HG02943 (cell line): ENCODE data around the gene PEPD.

ENCODE experiments used
- ATAC-seq: cut with Tn5 transposase; IDR thresholded peaks from one replicate; pipeline ENCODE4 v1.9.1; 2021; ENCODE audit warnings: mild to moderate bottlenecking, low read depth, moderate library complexity; ENCODE audit not compliant: unreplicated experiment

Gene PEPD

DNA sequence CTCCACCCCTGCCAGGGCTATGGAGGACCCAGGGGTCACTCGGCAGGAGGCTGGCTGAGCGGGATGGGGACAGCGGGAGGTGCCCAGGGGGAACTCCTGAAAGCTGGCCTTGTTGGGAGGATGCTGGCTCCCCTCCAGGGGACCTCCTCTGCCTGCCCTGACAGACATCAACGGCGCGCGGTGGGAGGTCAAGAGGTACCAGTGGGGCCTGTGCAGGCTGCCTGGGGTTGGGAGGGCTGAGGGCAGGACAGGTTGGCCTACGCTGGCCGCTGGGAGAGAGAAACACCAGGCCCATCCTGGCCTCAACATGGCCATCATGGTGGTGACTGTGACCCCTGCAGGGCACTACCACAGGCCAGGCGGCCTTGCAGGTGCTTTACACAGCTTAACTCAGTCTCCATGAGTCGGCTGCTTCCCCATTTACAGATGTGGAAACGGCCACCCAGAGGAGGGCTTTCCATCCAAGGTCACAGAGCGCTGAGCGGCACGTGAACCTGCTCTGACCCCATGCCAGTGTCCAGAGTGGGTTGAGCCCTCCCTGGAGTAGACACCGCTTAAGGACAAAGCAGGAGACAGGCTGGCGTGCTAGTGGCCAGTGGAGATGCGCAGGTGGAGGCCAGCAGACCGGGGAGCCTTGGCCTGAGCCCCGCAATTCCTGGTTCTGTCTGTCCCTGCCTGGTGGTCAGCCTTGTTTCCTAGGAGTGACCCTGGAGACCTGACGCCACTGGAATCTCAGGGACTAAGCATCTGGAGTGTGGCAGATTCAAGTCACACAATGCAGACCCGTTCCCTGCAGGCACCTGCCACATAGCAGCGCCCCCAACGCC is 120.5 kb downstream of the PEPD start:
- no peak for ATAC-seq

DNA sequence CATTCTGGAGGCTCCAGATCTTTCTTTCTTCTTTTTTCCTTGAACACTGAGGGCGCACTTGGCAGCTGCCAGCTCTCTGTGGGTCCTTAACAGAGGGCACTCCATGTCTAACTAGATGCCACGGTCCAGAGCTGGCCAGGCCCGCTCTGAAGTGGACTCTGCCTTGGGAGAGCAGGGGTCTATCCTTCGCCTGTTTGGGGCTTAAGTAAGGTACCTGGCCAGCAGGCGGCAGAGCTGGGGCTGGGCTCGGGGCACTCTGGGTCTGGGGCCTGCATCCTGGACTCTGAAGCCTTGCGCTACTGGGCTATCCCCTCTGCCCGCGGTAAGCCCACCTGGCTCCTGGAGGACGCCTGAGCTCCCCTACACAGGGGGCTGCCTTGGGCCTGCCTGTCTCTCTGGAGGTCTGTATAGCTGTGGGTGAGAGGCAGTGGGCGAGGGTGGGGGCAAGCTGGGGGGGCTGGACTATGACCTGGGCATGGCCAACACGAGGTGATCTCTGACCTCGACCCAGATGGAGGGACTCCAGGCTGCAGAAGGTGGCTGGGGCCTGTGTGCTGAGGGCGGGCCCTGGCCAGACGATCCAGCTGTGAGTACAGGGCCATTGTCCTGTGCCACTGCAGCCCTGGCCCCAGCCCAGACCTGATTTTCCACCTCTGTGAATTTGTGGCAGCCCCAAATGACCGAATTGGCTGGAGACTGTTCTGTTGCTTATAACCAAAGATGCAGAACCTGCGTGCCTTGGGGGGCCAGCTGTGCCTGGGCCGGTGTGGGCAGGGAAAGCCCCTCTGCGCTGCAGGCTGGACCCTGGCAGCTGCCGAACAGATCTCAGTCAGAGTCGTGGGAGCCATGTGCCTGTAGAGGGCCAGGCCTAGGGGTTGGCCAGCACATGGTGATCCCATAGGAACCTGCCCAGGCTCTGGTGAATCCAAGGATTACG is 121.6 kb downstream of the PEPD start:
- ATAC-seq, result no peak

DNA sequence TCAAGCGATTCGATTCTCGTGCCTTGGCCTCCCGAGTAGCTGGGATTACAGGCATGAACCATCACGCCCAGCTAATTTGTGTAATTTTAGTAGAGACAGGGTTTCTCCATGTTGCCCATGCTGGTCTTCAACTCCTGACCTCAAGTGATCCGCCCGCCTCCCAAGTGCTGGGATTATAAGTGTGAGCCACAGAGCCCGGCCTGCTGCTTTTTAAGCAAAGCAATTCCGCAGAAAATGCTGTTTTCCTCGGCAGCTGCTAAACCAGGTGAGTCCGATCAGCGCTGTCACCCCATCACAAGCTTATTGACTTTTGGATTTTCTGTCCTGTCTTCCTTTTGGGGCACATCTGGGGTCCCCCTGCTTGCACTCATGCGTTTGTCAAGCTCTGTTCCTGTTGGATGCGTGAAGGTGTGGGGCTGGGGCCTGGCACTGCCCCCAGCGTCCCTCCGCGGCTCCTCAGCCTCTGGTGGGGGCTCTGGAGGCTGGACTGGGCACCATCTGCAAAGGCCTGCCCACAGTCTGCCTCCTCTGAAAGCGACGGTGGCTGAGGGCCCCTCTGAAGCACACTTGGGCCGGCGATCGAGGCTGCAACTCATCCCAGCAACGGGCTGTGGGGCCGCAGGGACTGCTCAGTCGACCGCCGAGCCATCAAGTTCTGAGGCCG is 122.4 kb downstream of the PEPD start:
- no peak for ATAC-seq

DNA sequence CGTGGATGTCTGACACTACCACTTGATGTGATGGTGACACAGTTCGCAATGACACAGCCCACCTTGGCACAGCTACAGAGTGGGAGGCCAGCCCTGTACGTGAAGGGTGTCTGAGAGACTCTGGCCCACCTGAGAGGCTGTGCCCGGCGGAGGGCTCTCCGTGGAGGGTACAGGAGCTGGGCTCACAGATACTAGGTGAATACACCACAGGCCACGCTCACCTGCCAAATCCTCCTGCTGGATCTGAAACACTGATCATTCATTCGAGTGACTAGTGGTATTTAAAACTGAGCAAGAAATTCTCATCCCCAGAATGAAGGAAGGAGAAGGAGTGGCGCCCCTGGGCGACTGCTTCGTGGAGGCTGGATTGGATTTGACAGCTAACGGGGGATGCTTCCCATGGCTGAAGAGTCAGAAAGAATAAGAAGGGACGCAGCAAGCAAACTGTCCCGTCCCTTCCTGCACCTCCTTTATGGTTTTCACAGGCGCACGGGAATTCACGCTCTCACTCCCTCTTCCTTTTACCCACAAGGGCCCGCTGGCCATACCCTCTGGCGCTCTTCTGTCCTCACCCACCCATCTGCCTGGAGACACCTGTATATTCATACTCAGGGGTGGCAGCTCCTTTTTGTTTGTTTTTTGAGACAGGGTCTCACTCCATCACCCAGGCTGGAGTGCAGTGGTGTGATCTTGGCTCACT is 123.1 kb downstream of the PEPD start:
- ATAC-seq, result no peak

DNA sequence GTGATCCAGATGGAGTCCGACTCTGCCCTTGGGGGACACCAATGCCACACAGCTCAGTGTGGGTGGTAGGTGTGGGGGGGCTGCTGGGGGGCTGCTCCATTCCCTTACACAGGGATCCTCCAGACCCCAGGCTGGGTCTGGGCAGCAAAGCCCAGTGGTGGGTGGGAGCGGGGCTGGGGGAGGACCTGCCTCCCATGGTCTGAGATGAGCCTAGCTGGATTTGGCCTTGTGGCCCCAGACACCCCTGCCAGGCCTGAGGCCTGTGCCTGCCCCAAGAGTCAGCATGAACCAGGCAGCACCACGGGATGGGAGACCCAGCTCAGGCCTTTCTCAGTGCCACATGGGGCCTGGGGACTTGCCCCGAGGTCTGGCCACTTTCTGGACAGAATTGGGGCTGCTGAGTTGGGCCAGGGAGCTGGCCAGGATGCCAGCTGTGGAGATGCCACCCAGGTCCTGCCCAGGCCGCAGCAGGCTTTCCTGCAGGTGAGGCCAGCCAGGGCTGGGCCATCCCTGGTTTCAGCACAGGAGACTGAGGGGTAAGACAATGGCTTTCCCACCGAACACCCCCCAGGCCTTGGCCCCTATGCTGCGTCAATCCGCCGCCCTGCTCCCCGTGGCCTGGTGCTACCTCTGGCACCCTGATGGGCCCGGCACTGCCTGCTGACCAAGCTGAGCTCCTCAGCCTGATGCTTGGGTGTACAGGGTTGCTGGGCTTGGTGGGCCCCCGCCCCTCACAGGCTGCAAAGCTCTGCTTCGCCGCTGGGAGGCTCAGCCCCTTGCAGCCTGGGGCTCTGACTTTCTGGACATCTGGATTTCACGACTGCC is 123.8 kb downstream of the PEPD start:
- ATAC-seq, result no peak

DNA sequence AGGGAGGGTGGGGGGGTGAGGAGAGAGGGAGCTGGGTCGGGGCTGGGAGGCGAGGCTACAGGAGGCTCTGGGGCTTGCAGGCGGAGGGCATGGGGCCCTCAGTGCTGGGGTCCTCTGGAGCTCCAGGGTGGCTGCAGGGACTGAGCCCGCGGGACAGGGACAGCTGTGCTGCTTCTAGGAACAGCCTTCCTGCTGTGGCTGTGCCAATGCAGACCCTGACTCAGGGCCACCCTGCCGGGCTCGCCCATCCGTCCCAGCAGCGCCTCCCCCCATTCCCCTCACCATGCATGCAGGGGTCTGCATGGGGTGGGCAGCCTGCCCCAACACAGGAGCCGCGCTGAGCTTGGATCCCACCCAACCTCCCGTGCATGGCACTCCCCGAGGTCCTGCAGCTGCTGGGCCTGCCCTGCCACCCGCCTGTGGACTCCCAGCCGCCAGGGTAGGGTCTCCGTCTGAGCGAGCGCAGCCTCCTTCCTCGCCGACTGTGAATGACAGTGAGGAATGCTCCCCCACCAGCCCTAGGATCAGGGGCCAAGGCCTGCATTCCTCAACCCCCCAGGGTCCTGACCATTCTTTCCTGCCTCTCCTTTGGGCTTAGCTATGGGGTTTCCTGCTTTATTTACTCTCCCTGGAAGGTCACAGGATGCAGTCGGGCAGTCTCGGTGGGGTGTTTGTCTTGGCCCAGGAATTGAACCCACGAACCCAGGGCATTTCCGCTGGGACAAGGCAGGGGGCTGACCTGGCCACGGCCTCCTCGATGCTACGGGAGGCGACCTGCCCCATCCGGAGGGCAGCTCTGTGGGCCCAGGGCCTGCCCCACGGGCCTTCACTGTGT is 124.7 kb downstream of the PEPD start:
- ATAC-seq, result no peak

DNA sequence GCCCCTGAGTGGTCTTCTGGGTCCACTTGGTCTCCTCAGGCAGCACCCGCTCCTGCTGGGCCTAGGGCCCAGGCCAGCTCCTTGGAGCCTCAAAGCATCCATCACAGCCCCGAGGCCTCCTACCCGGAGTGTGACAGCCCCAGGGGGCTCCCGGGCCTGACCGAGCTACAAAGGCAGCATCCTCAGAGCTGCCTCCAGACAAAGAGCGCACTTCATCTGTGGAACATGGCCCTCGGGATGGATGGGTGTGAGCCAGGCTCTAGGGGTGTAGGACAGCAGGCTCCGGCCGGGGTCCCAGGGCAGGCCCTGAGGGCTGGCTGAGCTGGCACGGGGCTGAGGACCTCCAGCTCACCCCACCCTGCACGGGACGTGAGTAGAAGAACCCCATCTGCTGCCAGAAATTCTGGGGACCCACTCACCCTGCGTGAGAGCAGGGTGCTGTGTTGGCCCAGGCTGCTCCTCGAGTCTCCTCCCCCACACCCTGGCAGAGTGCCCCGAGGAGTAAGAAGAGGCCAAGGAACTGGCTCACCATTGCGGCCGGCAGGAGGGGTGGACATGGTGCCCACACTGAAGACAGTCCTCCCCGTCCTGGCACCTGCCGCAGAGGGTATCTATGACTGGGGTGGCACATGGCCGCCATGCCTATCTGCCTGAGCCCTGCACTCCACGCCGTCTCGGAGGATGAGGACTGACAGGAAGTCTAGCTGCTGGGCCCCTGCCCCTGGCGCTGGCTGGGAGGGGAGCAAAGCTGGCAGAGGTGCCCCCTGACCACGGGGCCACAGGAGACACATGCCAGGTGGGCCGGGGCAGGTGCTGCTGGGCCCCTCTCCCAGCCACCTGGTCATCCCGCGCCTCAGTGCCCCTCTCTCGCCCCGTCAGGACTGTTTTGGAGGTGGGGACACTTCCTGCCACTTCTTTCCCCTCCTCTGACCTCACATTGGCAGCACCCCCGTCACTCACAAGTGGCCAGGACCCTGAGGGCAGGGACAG is 125.7 kb downstream of the PEPD start:
- ATAC-seq, result no peak

DNA sequence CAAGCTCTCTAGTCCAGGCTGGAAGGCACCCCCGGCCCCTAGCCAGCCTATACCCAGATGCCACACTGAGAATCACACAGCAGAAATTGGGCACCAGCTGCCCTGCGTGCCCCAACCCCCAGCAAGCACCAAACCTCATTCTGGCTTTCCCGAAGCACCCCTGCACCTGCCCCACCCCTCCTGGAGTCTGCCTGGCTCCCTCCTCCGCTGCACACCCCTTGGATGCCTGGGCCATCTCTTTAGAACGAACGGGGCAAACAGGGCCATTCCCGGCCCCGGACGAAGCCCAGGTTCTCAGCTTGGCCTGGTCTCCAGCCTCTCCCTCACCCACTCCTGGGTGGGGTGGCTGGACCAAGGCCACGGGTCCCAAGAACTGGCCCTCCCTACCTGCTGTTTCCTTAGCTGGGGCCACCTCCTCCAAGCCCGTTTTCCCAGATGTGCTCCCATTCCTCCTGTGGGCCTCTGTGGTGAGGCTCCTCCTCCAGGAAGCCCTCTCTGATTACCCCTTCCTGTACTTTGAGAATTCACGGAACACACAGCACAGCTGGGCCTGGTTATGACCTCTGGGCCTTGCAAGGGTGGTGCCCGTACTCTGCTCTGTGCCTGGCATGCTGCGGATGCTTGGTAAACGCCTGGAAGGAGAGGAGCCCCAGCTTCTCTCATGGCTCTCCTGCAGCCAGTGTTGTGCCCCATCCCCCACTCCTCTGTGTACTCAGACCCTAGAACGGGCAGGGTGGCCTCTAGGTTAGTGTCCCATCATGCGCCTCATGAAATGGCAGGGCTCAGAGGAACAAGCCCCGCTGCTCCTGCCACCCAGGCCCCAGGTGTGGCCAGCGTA is 126.6 kb downstream of the PEPD start:
- no peak for ATAC-seq

DNA sequence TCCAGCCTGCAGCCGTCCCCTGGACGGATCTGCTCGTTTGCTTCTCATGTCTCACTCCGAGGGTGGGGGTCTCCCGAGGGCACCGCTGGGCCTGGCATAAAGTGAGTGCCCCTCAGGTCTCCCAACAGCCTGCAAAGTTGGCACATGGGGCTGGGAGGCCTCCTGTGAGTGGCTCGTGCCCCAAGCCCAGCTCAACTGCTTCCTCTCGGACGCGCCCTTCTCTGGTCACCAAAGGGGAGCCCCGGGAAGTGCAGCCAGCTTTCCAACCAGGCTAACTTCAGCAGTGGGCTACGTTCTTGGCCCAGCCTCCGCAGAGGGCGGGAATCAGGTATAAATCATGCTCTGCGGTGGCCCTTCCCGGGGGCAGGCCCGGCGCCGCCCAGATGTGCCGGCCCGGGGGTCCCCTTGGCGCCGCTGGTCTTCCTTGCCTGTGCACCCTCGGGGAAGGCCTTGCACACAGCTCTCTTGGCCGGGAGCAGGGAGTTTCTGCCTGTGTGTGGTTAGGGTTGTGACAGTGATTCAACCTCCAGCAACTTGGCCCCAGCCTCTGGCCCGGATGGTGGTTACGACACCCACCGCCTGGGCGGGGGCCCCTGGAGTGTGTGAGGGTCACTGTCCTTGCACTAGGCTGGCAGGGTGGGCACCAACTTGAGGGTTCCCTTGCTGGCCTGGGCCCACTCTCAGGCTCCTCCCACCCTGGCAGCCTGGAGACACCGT is 127.4 kb downstream of the PEPD start:
- no peak for ATAC-seq

DNA sequence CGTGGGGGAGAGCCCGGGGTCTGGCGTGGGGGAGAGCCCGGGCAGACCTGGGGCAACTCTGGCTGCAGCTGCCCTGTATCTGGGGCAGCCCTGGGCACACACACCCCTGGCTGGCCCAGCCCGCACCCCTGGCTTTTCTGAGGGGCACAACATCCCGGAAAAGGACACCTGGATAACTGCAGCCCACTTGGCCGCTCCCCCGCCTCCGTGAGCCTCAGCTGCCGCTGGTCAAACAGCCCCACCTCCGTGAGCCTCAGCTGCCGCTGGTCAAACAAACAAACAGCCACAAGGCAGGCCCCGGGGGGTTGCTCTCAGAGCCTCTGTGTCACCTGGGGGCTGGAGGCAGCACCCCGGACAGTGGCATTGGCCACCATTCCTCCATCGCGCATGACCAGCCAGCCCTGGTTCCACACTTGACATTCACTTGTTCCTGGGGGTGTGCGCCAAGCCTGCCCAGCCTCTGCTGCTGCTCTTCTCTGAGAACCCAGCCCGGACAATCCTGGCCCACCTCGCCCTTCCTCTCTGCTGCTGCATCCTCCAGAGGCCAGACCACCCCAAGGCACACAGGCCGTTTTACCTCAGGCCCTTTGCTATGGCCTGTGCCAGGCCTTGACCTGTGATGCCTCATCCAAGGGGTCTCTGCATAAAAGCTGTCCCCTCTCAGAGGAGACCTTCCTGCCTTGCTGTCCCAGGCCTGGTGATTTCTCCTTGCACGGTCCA is 128.1 kb downstream of the PEPD start:
- no peak for ATAC-seq

DNA sequence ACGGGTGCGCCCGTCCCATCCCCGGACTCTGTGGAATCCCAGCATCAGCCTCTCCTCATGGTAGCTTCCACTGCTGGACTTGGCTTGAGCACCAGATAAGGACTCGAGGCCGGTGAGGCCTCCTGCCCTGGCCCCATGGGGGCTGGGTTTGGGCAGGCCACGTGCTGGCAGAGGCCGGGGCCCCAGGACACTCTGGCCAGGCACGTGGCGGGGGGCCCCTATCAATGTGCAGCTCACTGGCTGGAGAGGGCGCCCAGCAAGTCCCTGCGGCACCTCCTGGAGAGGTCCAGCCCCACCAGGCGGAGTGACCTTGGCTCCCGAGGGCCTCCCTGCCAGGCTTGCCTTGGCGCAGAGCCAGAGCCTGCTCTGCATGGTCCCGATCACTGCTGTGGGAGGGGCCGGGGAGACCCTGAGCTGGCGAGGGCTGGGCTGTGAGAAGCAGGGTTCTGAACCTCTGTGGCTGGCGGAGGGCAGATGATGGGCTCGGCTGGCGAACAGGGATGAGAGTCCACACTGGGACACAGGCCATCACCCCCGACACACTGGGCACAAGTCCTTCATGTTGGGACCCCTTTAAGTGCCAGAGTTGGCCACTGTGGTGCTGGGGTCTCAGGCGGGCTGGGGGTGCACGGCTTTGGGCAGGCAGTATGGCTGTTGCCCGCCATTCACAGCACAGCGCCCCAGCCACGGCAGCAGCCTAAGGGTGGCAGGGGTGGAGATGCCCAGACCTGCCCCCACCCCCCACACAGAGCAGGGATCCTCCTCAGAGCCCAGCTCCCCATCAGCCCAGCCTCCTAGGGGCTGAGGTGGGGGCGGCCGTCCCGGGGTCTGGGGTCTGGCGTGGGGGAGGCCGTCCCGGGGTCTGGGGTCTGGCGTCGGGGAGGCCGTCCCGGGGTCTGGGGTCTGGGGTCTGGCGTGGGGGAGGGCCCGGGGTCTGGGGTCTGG is 129.0 kb downstream of the PEPD start:
- no peak for ATAC-seq

DNA sequence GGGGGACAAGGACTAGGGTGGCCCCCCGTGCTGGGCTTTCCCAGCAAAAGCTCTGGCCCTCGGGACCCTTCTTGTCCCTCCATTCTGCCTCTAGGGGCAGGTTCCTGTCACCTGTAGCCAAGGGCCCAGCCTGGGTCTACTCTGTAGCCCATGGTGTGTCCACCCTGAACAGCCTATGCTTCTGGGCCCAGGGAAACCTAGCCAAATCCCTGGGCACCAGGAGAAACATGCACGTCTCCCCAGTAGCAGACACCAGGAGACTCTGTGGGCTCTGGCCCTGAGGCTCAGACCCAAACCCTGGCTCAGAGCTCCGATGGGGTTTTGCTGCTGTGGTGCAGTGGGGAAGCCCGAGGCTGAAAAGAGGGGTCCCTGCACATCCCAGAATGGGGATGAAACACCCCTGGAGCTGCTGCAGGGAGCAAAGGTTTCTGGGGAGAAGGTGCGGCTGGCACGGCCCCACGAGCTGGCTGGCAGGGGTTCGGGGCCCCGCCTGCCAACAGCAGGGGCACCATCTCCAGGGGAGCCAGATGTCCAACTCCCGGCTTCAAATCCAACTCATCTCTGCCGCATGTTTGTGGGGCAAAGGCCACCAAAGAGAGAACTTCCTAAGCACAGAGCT is 129.9 kb downstream of the PEPD start:
- ATAC-seq, result no peak

DNA sequence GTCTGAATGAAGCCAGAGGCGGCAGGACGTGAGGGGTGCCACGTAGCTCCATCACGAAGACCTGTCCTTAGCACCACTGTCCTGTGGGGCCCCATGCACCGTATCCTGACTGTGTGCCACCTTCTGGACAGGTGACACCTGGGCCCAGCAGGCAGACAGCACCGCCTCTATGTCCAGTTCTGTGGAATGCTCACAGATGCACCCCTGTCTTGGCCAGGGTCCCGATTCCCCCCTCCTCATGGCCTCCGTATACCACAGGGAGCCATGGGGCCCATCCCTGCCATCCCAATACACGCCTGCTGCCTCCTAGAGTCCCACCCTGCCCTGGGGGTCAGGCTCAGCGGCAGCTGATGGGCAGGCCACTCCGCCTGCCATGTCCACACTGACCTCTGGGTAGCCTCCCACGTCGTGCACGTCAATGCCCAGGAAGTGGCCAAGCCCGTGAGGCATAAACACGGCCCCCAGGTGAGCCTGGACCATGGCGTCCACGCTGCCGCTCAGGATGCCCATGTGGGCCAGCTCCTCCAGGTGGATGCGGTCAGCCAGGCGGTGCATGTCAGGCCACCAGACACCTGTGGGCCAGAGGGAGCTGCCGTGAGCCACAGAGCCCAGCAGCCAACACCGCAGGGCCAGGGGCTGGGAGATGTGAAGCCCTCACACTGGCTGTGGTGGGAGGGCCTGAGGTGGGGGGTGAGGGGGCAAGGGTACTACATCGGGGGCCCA is 130.5 kb downstream of the PEPD start:
- ATAC-seq, result no peak
